ENCODE measurements around the gene RASGRF2.

GRCh38 chr5:81172710-81173109 is 212.5 kb downstream of the RASGRF2 start:
- TF ChIP-seq HNF4A (CRISPR knock-in tag; IDR thresholded peaks at IDR 0.05) (no peak), CTCF (CRISPR knock-in tag; IDR thresholded peaks at IDR 0.05) (no peak), ELF4 (CRISPR knock-in tag; IDR thresholded peaks at IDR 0.05; ENCODE audit: borderline replicate concordance) (no peak)

All from HepG2 (cell line).